Erythroblast (primary cell): ENCODE results near the gene PIP4K2C.

ENCODE experiments used
- DNase-seq, 2 experiments: peaks; one replicate each; lab custom pipeline; 2025; lab: John Stamatoyannopoulos, UW
- GATA1 ChIP-seq: IDR thresholded peaks from 2 replicates; pipeline ENCODE4 v1.6.1; 2011; ENCODE audit warnings: low read depth, mild to moderate bottlenecking, control low read depth, low read length, moderate library complexity
- POLR2A ChIP-seq: IDR thresholded peaks from 2 replicates; pipeline ENCODE4 v1.6.1; 2011; ENCODE audit warnings: mild to moderate bottlenecking, low read length

Gene PIP4K2C

DNA sequence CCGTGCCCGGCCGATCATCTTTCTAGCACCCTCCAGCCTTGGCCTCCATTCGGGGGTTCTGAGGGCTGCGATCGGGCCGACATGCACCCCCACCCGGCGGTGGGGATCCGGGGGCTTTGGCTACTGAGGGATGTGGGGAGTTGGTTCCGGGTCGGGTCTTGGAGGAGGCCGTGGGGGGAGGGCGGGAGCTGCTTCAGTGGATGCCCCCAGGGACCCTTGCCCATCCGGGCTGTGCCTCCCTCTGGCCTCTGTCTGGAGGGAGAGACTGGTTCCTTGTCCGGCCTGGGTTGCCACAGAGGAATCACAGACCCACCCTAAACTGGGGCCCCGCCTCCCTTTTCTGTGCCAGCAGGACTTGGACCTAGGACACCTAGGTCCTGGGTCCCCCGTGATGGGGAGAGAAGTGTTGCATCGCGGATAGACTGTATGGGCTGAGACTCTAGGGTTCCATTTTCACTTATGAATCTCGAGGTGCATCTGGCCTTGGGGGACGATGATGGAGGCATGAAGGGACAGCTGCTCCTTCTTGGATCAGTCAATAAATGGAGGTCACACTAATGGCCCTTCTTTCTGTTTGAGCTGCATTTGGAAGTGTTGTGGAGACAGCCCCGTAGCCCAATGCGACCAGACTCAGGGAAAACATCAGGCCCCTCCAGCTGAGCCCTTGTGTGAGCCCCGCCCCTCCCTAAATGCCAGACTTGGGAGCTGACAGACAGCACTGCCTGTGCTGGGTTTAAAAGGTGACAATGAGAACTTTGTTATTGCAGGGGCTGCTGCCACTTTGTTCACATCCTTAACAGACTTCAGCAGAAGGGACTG, 14.2 kb downstream of the PIP4K2C start:
- DNase-seq = no peak
- TF ChIP-seq GATA1 = no peak
- no peak for TF ChIP-seq POLR2A

DNA sequence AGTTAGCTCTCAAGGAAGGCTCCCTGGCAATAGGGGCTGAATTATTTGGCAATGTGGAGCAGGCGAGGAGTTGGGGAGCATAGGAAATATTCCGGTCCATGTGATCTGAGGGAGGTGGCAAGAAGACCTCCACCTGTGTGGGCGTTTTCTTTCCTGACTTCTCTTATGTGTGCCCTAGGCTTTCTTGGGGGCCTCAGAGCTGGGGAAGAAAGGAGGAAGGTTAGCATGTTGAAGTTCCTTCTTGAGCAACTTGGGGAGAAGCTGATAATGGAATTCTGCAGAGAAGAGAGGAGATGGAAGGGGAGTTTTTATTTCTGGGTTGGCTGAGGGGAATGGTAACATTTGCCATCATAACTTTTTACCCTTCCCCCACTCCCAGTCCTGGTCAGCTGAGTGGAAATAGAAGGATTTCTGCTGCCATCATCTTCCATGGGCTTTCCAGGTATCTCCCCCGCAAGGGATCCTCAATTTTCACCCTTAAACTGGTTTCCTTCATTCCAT, 14.9 kb downstream of the PIP4K2C start:
- DNase-seq = no peak
- TF ChIP-seq POLR2A = no peak
- TF ChIP-seq GATA1 = no peak

DNA sequence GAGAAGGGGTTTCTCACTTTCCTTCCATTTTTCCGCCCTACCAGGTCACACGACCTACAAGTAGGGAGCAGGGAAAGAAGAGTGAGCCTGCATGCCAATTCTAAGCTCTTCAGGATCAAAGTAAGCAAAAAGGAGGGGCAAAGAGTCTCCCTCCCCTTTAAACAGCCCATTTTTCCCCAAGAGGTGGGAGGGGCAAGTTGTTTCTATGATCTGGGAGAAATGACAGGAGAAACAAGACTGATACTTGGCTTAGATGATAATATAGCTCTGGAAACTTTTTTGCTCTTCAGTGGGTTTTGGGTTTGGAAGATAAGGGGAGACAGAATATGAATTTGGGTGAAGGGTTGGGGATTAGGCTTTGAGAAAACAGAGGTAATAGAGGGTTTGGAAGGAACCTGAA, 15.4 kb downstream of the PIP4K2C start:
- DNase-seq = no peak
- no peak for TF ChIP-seq POLR2A
- TF ChIP-seq GATA1 = no peak

DNA sequence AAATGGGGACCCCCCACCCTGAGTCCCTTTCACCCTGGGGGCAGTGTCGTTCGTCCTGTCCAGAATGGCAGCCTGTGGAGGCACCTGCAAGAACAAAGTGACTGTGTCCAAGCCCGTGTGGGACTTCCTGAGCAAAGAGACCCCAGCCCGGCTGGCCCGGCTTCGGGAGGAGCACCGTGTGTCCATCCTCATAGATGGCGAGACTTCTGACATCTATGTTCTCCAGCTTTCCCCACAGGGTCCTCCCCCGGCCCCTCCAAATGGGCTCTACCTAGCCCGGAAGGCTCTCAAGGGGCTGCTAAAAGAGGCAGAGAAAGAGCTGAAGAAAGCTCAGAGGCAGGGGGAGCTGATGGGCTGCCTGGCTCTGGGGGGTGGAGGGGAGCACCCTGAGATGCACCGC, 15.8 kb downstream of the PIP4K2C start:
- TF ChIP-seq GATA1 (no peak), POLR2A (no peak)

DNA sequence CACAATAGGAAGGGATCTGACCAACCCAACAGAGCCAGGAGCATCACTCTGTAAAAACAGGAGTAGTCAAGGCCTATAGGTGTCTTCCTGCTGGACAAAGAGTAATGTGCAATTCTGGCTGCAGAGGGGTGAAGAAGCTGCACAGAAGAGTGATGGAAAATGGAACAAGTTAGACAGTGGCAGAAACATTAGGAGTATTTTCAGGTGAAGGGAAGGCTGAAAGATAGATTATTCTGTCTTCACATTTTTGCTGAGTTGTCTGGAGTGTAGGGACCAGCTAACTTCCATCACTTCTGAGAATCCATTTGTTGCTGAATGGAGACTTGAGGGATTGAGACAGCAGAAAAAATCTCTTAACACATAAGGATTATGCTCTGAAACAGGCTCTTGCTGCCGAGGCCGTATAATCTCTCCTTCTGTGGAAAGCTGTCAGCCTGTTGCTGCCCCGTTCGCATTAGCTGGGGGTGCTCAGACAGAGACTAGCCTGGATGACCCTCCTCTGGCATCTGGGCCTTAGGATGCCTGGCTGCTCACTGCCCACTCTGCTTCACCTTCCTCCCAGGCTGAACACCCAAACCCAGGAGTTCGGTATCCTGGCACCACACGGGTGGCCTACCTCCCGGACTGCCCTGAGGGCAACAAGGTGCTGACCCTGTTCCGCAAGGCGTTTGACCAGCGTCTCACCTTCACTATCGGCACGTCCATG, 17.1 kb downstream of the PIP4K2C start:
- TF ChIP-seq POLR2A = no peak
- no peak for TF ChIP-seq GATA1
- DNase-seq = no peak

More for the DNA sequence above, 15.8 kb downstream of the PIP4K2C start:
- DNase-seq = no peak

DNA sequence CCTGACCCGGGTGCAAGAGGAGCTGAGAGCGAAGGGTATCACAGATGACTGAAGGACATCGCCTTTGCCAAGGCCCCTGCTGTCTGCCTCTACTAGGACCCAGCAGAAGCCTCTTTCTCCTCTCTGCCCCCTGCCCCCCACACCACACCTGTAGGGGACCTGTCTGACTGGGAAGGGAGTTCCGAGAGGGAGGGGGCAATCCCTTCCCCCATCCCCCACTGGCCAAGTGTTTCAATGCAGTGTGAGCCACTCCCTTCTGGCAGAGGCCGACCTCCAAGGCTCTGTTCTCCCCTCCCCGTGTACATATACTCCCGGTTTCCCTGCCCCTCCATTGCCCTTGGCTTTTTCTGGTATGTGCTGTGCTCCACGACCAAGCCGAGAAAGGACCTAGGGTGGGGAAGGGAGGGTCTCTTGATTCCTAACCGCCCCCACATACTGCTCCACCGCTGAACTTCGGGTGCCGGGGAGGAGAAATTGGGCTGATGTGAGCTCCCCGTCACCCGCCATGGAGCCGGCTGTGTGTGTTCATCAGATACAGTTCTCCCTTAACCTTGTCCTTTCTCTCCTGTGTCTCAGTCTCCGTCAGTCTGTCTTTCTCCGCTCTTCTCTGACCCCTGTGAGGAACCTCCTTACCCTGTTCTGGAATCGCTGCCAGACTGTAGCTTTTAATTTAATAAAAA, 18.2 kb downstream of the PIP4K2C start:
- TF ChIP-seq GATA1 = no peak
- TF ChIP-seq POLR2A = no peak
- no peak for DNase-seq

DNA sequence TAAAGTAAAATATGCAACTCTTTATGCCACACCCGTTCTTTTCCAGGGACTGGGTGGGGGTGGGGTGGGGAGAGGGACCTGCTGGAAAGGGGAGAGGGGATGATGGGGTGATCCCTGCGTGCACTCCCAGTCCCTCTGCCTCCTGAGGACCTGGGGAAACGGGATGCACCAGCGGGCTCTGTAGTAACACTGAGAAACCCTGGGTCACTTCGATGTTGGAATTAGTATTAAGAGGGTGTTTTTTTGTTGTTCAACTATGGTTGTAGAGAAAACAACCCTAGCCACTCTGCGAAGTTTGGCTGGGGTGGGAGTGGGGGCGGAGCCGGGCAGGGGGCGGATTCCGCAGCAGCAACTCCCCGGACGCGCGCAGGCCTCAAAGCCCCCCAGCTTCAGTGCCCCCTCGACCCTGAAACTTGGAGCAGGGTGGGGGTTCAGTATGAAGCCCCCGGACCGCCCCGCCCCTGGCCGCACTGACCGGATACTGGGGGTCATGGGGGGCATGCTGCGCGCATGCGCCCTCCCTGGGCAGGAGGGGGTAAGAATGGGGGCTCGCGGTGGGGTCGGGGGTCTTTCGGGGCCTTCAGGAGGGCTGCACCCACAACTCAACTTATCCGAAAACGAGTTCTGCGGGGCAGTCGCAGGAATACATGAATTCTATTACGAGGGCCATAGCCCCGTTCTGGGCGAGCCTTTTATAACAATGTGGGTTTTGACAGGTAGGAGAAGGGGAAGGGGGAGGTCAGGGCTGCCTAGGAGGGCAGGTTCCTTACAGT, 19.0 kb downstream of the PIP4K2C start:
- DNase-seq = no peak
- TF ChIP-seq POLR2A (no peak), GATA1 (no peak)

DNA sequence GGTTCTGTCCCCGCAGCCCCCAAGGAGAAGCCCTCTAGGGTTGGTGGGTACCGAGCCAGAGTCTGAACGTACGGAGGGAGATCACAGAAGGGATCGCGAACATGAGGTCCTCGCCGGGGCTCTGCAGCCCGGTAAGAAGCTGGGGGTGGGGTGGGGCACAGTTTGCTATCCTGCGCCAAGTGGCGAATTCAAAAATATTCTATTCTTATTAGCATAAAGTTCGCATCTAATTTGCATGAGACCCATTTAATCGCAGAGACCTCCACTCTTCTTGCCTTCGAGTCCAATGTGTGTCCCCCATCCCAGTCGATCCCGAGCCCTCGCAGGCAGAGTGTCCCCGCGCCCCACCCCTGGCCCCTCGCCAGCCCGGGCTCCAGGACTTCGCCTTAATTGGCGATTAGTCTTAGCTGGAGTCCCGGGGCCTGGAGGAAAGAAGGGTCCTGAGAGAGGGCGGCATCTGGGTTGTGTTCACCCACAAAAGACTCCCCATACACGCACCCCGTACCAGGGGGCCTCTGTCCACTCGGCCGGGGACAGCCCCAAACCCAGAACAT, 19.6 kb downstream of the PIP4K2C start:
- DNase-seq = peak in 1 of 2 experiments; percentile 42
- TF ChIP-seq GATA1 (no peak), POLR2A (no peak)

DNA sequence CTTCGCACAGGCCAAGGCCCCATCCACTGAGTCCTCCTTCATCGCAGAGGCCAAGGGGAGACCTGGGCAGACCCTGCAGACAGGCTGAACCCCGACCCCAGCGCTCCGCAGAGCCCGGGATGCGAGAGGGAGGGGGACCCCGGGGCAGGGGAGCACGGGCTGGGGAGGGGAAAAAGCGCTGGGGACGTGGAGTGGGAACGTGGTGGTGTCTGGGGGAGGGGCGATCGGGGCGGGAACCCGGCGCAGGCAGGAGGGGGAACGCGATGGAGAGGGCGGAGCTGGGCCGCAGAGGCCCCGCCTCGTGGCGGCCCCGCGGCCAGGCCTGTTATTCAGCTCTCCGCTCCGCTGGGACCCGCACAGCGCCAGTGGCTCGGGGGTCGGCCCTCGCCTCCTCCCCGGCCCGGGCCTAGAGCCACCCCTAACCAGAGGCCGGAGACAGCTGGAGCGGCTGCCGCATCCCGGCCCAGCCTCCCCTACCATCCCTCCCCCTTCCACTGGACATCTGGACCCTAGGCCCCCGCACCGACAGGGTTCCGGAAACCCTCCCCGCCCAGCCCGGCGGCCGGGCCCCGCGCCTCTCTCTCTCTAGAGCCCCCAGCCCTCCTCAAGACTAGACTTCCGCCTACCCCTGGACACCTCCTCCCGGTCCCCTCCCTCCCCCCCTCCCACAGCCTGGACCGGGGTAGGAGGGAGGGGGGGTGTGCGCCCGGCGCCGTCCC, 20.3 kb downstream of the PIP4K2C start, which contains the start of gene ARHGEF25:
ARHGEF25 (plus strand) TSS at position 328 of the 719 bp plus-strand sequence. CDS start 460 bp downstream, outside the sequence.
- TF ChIP-seq POLR2A = no peak
- no peak for TF ChIP-seq GATA1
- no peak for DNase-seq

DNA sequence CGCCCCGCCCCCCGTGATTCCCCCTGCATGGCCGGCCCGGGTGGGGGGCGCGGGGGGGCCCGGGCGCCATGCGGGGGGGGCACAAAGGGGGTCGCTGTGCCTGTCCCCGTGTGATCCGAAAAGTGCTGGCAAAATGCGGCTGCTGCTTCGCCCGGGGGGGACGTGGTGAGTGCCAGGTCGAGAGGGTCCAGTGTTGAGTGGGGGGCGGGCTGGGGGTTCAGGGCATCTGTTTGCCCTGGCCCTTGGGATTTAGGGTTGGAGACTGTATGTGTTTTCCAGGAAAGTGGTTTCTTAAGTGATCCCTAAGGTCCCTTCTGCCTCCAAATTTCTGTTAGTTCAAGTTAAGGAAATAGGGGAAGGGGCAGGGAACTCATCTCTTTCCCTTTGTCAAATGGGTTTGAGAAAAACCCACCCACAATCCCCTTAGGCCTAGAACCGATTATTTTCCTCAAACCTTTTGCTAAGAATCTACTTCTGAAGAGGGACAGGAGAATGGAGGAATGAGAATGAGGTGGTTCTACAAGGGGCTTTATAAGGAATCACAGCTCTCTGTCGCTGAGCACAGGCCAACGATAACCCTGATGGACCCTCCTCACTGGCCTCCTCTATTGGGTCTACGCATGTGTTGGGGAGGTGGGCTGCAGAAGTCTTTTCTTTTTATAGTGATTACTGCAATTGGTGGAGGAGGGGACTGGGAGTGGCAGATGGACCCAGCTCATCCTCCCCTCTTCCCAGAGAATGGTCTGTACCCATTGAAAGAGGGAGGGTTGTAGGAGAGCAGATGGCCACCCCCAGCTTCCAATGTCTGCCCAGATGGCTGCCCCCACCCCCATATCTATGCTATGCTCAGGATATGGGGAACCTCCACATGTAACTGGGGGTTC, 21.1 kb downstream of the PIP4K2C start:
- TF ChIP-seq POLR2A (no peak), GATA1 (no peak)
- no peak for DNase-seq
